Parathyroid adenoma (tissue), 2 donors: ENCODE results near the gene ZFAND2B.

ENCODE experiments used
- H2AFZ ChIP-seq: fragments of 300-600 bp; sonication (generic); one replicate; pipeline ENCODE4 v1.7.0; 2017; ENCODE audit warnings: antibody characterized with exemption, mild to moderate bottlenecking
- H3K27ac ChIP-seq: fragments of 300-600 bp; sonication (generic); one replicate; pipeline ENCODE4 v1.7.0; 2017
- H3K27me3 ChIP-seq: fragments of 300-600 bp; sonication (generic); one replicate; pipeline ENCODE4 v1.7.0; 2017; ENCODE audit warnings: low read length; ENCODE audit not compliant: control insufficient read depth, insufficient read depth
- H3K36me3 ChIP-seq: fragments of 300-600 bp; sonication (generic); one replicate; pipeline ENCODE4 v1.7.0; 2017; ENCODE audit warnings: low read length; ENCODE audit not compliant: control insufficient read depth, insufficient read depth
- H3K4me1 ChIP-seq: fragments of 300-600 bp; sonication (generic); one replicate; pipeline ENCODE4 v1.7.0; 2017; ENCODE audit warnings: control low read depth
- H3K4me2 ChIP-seq: fragments of 300-600 bp; sonication (generic); one replicate; pipeline ENCODE4 v1.7.0; 2017; ENCODE audit warnings: low read length
- H3K4me3 ChIP-seq: fragments of 300-600 bp; sonication (generic); one replicate; pipeline ENCODE4 v1.7.0; 2017; ENCODE audit warnings: low read depth, low read length
- H3K79me2 ChIP-seq: fragments of 300-600 bp; sonication (generic); one replicate; pipeline ENCODE4 v1.7.0; 2017; ENCODE audit warnings: control low read depth
- H3K9ac ChIP-seq: fragments of 300-600 bp; sonication (generic); one replicate; pipeline ENCODE4 v1.7.0; 2017; ENCODE audit warnings: mild to moderate bottlenecking
- H3K9me3 ChIP-seq: fragments of 300-600 bp; sonication (generic); one replicate; pipeline ENCODE4 v1.7.0; 2017; ENCODE audit warnings: low read length; ENCODE audit not compliant: control insufficient read depth
- CTCF ChIP-seq: fragments of 300-600 bp; sonication (generic); IDR thresholded peaks from one replicate; pipeline ENCODE4 v1.7.0; 2017; ENCODE audit warnings: antibody characterized with exemption, mild to moderate bottlenecking
- donor health status: primary hyperparathyroidism.

Gene ZFAND2B

GRCh38 chr2:219174146-219174545 lies 32.4 kb upstream of the ZFAND2B start:
- H3K4me3 ChIP-seq: no peak overlapping the region
- H3K4me1 ChIP-seq: peaks cover 6% of the 10 kb centered on the region
- H3K9me3 ChIP-seq: no peaks in the 10 kb centered on the region
- no peak for TF ChIP-seq CTCF
- peaks cover 5% of the 10 kb centered on the region for H3K79me2 ChIP-seq
- H3K36me3 ChIP-seq: no peaks in the 10 kb centered on the region
- H3K27ac ChIP-seq: no peak overlapping the region
- H2AFZ ChIP-seq: no peak overlapping the region
- no peak overlapping the region for H3K4me2 ChIP-seq
- H3K9ac ChIP-seq: no peak overlapping the region
- no peaks in the 10 kb centered on the region for H3K27me3 ChIP-seq

- no peaks in the 10 kb centered on the region for H3K9me3 ChIP-seq
- H3K27ac ChIP-seq: no peak overlapping the region
- H3K4me1 ChIP-seq: peaks cover 12% of the 10 kb centered on the region
Measured at GRCh38 chr2:219174801-219175200, 31.8 kb upstream of the ZFAND2B start.

GRCh38 chr2:219175486-219175885 lies 31.1 kb upstream of the ZFAND2B start:
- Histone ChIP-seq H3K79me2 (peaks cover 8% of the 10 kb centered on the region), H3K9me3 (no peaks in the 10 kb centered on the region), H2AFZ (no peak overlapping the region), H3K27me3 (no peaks in the 10 kb centered on the region), H3K9ac (no peak overlapping the region), H3K4me2 (peak overlapping the region; percentile 99), H3K36me3 (no peaks in the 10 kb centered on the region), H3K4me1 (peaks cover 12% of the 10 kb centered on the region), H3K27ac (peak overlapping the region; percentile 99), H3K4me3 (peak overlapping the region; percentile 95)
- no peak for TF ChIP-seq CTCF

More at GRCh38 chr2:219174801-219175200, 31.8 kb upstream of the ZFAND2B start:
- Histone ChIP-seq H3K4me3 (no peak overlapping the region), H3K27me3 (no peaks in the 10 kb centered on the region), H3K4me2 (no peak overlapping the region), H3K9ac (no peak overlapping the region), H2AFZ (no peak overlapping the region), H3K79me2 (peaks cover 8% of the 10 kb centered on the region), H3K36me3 (no peaks in the 10 kb centered on the region)
- TF ChIP-seq CTCF: no peak

- H3K36me3 ChIP-seq: no peaks in the 10 kb centered on the region
Measured at GRCh38 chr2:219175928-219176817, 30.4 kb upstream of the ZFAND2B start.

More at GRCh38 chr2:219175928-219176817, 30.4 kb upstream of the ZFAND2B start:
- Histone ChIP-seq H3K27ac (peak overlapping the region; percentile 99), H3K4me1 (peaks cover 12% of the 10 kb centered on the region), H3K4me3 (peak overlapping the region; percentile 95), H3K9ac (peak overlapping the region; percentile 90), H3K27me3 (no peaks in the 10 kb centered on the region), H3K9me3 (no peaks in the 10 kb centered on the region), H3K79me2 (peaks cover 8% of the 10 kb centered on the region), H3K4me2 (peak overlapping the region; percentile 99), H2AFZ (peak overlapping the region; percentile 93)
- peak; percentile 4 for TF ChIP-seq CTCF
